Measurements from ENCODE around the gene STARD3. TPM values are rescaled to one million over a fixed set of nuclear protein-coding genes. Genes with fewer than 3 reads are reported as not detected.
A peak's percentile ranks its signal among the peaks of the same experiment; 100 is the strongest.
"Not testable (repeated sequence)": the region's sequence is repeated elsewhere in the genome, so short reads cannot be mapped to it uniquely, and the experiment has no call there.

The STARD3 gene
- total RNA-seq, 1 donor from 2014 or later: 18.4 TPM

DNA sequence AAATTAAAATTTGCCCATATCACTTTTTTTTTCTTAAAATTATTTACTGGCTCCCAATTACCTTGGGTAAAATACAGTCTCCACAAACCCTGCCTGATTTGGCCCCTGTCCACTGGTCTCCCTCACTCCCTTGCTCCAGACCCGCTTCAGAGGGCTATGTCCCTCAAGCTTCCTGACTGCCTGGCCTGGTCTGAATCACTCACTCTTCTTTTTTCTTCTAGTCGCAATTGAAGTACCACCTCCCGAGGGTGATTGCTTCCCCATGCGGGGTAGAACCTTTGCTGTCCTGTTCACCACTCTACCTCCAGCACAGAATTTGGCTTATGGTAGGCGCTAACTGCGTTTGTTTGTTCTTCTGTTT lies 51.5 kb downstream of the STARD3 start:
- no peak for FAIRE-seq
- peak overlapping the region; percentile 48 for H3K4me3 ChIP-seq (ENCODE audit: low read depth, low read length)
- TF ChIP-seq, protein P1, sequence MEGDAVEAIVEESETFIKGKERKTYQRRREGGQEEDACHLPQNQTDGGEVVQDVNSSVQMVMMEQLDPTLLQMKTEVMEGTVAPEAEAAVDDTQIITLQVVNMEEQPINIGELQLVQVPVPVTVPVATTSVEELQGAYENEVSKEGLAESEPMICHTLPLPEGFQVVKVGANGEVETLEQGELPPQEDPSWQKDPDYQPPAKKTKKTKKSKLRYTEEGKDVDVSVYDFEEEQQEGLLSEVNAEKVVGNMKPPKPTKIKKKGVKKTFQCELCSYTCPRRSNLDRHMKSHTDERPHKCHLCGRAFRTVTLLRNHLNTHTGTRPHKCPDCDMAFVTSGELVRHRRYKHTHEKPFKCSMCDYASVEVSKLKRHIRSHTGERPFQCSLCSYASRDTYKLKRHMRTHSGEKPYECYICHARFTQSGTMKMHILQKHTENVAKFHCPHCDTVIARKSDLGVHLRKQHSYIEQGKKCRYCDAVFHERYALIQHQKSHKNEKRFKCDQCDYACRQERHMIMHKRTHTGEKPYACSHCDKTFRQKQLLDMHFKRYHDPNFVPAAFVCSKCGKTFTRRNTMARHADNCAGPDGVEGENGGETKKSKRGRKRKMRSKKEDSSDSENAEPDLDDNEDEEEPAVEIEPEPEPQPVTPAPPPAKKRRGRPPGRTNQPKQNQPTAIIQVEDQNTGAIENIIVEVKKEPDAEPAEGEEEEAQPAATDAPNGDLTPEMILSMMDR (IDR thresholded peaks at IDR 0.05; ENCODE audit: insufficient read depth, low read length, severe bottlenecking): no peak
- no peaks in the 10 kb centered on the region for H3K27me3 ChIP-seq (ENCODE audit: control insufficient read depth, insufficient read depth, low read length)
- peaks cover 3% of the 10 kb centered on the region for H3K36me3 ChIP-seq (ENCODE audit: control insufficient read depth, insufficient read depth, low read length)
- no peak for DNase-seq (ENCODE audit: low read depth)

DNA sequence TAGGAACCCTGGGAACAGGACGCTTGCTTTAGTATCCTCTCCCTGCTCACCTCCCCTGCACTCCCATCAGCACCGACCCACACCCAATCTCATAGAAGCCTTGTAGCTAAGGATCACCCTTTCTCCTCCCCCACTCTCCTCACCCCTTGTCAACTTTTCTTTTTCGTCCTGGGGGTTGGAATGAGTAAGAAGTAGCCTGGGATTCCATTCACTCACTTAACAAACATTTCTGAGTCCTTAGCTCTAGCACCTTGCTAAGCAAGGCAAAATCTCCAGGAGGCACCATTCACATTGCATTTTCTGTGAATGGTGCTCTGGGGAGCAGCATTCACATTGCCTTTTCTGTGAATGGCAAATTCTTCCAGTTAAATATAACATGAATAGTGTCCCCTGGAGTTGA lies 52.0 kb downstream of the STARD3 start:
- Histone ChIP-seq H3K27me3 (ENCODE audit: control insufficient read depth, insufficient read depth, low read length) (no peaks in the 10 kb centered on the region), H3K4me3 (ENCODE audit: low read depth, low read length) (peak overlapping the region; percentile 48), H3K36me3 (ENCODE audit: control insufficient read depth, insufficient read depth, low read length) (peaks cover 2% of the 10 kb centered on the region)
- DNase-seq (ENCODE audit: low read depth) (no peak), FAIRE-seq (no peak)
- TF ChIP-seq, protein P1 (IDR thresholded peaks at IDR 0.05; ENCODE audit: insufficient read depth, low read length, severe bottlenecking): no peak

DNA sequence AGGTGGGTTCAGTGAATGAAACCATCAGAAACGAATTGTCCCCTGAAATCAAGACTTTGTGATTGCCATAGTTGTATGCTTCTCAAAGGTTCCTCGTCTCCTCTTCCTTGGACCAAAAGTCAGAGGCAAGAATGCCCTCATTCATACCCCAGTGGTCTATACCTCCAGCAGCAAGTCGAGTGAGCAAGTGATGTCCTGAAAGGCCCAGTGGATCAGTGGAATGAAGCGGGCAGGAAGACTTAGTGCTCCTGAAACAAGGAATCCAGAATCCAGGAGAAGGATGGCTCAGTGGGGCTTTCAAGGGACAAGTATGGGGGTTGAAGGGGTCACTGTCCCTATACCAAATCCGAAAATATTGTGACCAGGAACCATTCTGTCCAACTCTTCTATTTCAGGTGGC lies 57.6 kb downstream of the STARD3 start:
- TF ChIP-seq, protein P1 (IDR thresholded peaks at IDR 0.05; ENCODE audit: insufficient read depth, low read length, severe bottlenecking): no peak
- peaks cover 1% of the 10 kb centered on the region for H3K36me3 ChIP-seq (ENCODE audit: control insufficient read depth, insufficient read depth, low read length)
- DNase-seq (ENCODE audit: low read depth) (no peak), FAIRE-seq (no peak)
- no peak overlapping the region for H3K4me3 ChIP-seq (ENCODE audit: low read depth, low read length)
- no peaks in the 10 kb centered on the region for H3K27me3 ChIP-seq (ENCODE audit: control insufficient read depth, insufficient read depth, low read length)

DNA sequence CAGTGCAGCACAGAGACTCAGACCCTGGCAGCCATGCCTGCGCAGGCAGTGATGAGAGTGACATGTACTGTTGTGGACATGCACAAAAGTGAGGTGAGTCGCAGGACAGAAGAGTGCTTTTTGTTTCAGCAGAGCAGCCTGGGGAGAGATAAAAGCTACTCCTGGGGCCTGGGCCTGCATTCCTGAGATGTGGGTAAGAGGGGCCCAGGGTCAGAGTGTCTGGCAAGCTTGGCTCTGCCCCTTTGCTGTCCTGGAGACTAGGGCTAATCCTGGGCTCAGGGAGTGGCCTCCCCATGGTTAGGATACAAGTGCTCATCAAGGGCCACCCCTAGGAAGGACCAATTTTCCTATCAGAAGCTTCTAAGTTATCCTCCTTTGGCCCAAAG lies 58.1 kb downstream of the STARD3 start:
- FAIRE-seq: no peak
- TF ChIP-seq, protein P1 (IDR thresholded peaks at IDR 0.05; ENCODE audit: insufficient read depth, low read length, severe bottlenecking): no peak
- H3K36me3 ChIP-seq (ENCODE audit: control insufficient read depth, insufficient read depth, low read length): peaks cover 1% of the 10 kb centered on the region

GRCh38 chr17:39696731-39697130 lies 59.8 kb downstream of the STARD3 start:
- Histone ChIP-seq H3K36me3 (ENCODE audit: control insufficient read depth, insufficient read depth, low read length) (peaks cover 1% of the 10 kb centered on the region), H3K27me3 (ENCODE audit: control insufficient read depth, insufficient read depth, low read length) (no peaks in the 10 kb centered on the region), H3K4me3 (ENCODE audit: low read depth, low read length) (no peak overlapping the region)
- DNase-seq (ENCODE audit: low read depth) (no peak), FAIRE-seq (no peak)
- TF ChIP-seq, protein P1 (IDR thresholded peaks at IDR 0.05; ENCODE audit: insufficient read depth, low read length, severe bottlenecking): no peak

More for the DNA sequence above, 58.1 kb downstream of the STARD3 start:
- Histone ChIP-seq H3K4me3 (ENCODE audit: low read depth, low read length) (no peak overlapping the region), H3K27me3 (ENCODE audit: control insufficient read depth, insufficient read depth, low read length) (no peaks in the 10 kb centered on the region)
- DNase-seq (ENCODE audit: low read depth): no peak

DNA sequence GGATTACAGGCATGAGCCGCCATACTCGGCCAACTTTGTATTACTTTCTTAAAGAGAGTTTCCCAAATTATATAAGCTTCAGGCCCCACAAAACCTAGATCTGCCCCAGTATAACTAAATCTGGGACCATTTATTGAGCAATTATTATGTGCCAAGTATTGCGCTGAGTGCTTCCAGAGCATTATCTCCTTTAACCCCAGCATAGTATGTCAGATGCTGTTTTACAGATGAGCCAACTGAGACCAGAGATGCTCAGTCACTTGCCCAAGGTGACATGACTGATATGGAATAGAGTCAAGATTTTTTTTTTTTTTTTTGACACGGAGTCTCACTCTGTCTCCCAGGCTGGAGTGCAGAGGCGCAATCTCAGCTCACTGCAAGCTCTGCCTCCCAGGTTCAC lies 61.0 kb downstream of the STARD3 start:
- TF ChIP-seq, protein P1 (IDR thresholded peaks at IDR 0.05; ENCODE audit: insufficient read depth, low read length, severe bottlenecking): no peak
- Histone ChIP-seq H3K4me3 (ENCODE audit: low read depth, low read length) (no peak overlapping the region), H3K27me3 (ENCODE audit: control insufficient read depth, insufficient read depth, low read length) (no peaks in the 10 kb centered on the region), H3K36me3 (ENCODE audit: control insufficient read depth, insufficient read depth, low read length) (peaks cover 1% of the 10 kb centered on the region)
- DNase-seq (ENCODE audit: low read depth): no peak
- FAIRE-seq: no peak

DNA sequence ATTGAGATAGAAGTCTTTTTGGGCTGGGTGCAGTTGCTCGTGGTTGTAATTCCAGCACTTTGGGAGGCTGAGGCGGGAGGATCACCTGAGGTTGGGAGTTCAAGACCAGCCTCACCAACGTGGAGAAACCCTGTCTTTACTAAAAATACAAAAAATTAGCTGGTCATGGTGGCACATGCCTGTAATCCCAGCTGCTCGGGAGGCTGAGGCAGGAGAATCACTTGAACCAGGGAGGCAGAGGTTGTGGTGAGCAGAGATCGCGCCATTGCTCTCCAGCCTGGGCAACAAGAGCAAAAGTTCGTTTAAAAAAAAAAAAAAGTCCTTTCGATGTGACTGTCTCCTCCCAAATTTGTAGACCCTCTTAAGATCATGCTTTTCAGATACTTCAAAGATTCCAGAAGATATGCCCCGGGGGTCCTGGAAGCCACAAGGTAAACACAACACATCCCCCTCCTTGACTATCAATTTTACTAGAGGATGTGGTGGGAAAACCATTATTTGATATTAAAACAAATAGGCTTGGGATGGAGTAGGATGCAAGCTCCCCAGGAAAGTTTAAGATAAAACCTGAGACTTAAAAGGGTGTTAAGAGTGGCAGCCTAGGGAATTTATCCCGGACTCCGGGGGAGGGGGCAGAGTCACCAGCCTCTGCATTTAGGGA lies 62.3 kb downstream of the STARD3 start:
- FAIRE-seq; H3K27me3 ChIP-seq (ENCODE audit: control insufficient read depth, insufficient read depth, low read length); DNase-seq (ENCODE audit: low read depth); H3K36me3 ChIP-seq (ENCODE audit: control insufficient read depth, insufficient read depth, low read length): not testable (repeated sequence)
- peak overlapping the region; percentile 81 for H3K4me3 ChIP-seq (ENCODE audit: low read depth, low read length)
